Activated naive CD8-positive, alpha-beta T cell treated with anti-CD3 and anti-CD28 coated beads for 36 hours (primary cell): Measurements from ENCODE around the gene ATP8B3. TPM values are rescaled to one million over a fixed set of nuclear protein-coding genes. Genes with fewer than 3 reads are reported as not detected.
"Not testable (repeated sequence)": the region's sequence is repeated elsewhere in the genome, so short reads cannot be mapped to it uniquely, and the experiment has no call there.

Experiments used
- DNase-seq: peaks from one replicate; pipeline ENCODE4 v3.0.0; 2021
- H3K27ac Mint-ChIP-seq: one replicate; pipeline ENCODE4 v1.8.0; 2022; ENCODE audit warnings: mild to moderate bottlenecking, moderate library complexity, mixed read lengths
- H3K27me3 Mint-ChIP-seq: one replicate; pipeline ENCODE4 v1.8.0; 2022; ENCODE audit warnings: mild to moderate bottlenecking, mixed read lengths
- H3K36me3 Mint-ChIP-seq: one replicate; pipeline ENCODE4 v1.8.0; 2021; ENCODE audit warnings: mild to moderate bottlenecking, mixed read lengths
- H3K4me1 Mint-ChIP-seq: one replicate; pipeline ENCODE4 v1.8.0; 2021; ENCODE audit warnings: mixed read lengths
- H3K4me3 Mint-ChIP-seq: one replicate; pipeline ENCODE4 v1.8.0; 2022; ENCODE audit warnings: mild to moderate bottlenecking, moderate library complexity, mixed read lengths
- H3K9me3 Mint-ChIP-seq: one replicate; pipeline ENCODE4 v1.8.0; 2022; ENCODE audit warnings: mixed read lengths
- total RNA-seq, 2 experiments: library from RNA; stranded (reverse); gene quantifications; one replicate each; pipeline ENCODE4 v1.2.3, GENCODE V29; 2021

Gene ATP8B3
- total RNA-seq, 2 experiments from 2014 or later, result 2.3 to 2.7 TPM

GRCh38 chr19:1765904-1766799, 45.9 kb downstream of the ATP8B3 start:
- H3K27me3 Mint-ChIP-seq, result peaks cover 98% of the 10 kb centered on the region
- H3K4me3 Mint-ChIP-seq, result no peak overlapping the region
- H3K4me1 Mint-ChIP-seq, result peaks cover 3% of the 10 kb centered on the region
- H3K27ac Mint-ChIP-seq, result no peak overlapping the region
- no peak for DNase-seq
- H3K9me3 Mint-ChIP-seq, result peaks cover 8% of the 10 kb centered on the region
- peaks cover 2% of the 10 kb centered on the region for H3K36me3 Mint-ChIP-seq

GRCh38 chr19:1765232-1765903, 46.7 kb downstream of the ATP8B3 start:
- no peak for DNase-seq
- Mint-ChIP-seq H3K36me3 (no peaks in the 10 kb centered on the region), H3K27me3 (peaks cover 98% of the 10 kb centered on the region), H3K9me3 (peaks cover 2% of the 10 kb centered on the region), H3K27ac (no peak overlapping the region), H3K4me1 (peaks cover 3% of the 10 kb centered on the region), H3K4me3 (no peak overlapping the region)

- H3K27me3 Mint-ChIP-seq, result peaks cover 98% of the 10 kb centered on the region
- H3K36me3 Mint-ChIP-seq, result no peaks in the 10 kb centered on the region
- no peak for DNase-seq
- peaks cover 3% of the 10 kb centered on the region for H3K4me1 Mint-ChIP-seq
- H3K27ac Mint-ChIP-seq, result no peak overlapping the region
- no peaks in the 10 kb centered on the region for H3K9me3 Mint-ChIP-seq
- H3K4me3 Mint-ChIP-seq, result no peak overlapping the region
Measured at GRCh38 chr19:1764729-1765128, 47.3 kb downstream of the ATP8B3 start.

GRCh38 chr19:1763648-1764639, 48.1 kb downstream of the ATP8B3 start:
- Mint-ChIP-seq H3K36me3 (no peaks in the 10 kb centered on the region), H3K9me3 (no peaks in the 10 kb centered on the region), H3K4me1 (peaks cover 3% of the 10 kb centered on the region), H3K27ac (no peak overlapping the region), H3K27me3 (peaks cover 98% of the 10 kb centered on the region), H3K4me3 (no peak overlapping the region)
- DNase-seq, result no peak

GRCh38 chr19:1762243-1763117, 49.6 kb downstream of the ATP8B3 start:
- peaks cover 98% of the 10 kb centered on the region for H3K27me3 Mint-ChIP-seq
- DNase-seq, result no peak
- H3K4me1 Mint-ChIP-seq, result peaks cover 3% of the 10 kb centered on the region
- no peaks in the 10 kb centered on the region for H3K36me3 Mint-ChIP-seq
- H3K9me3 Mint-ChIP-seq, result no peaks in the 10 kb centered on the region
- no peak overlapping the region for H3K27ac Mint-ChIP-seq
- no peak overlapping the region for H3K4me3 Mint-ChIP-seq

GRCh38 chr19:1761528-1762242, 50.4 kb downstream of the ATP8B3 start:
- Mint-ChIP-seq H3K9me3 (no peaks in the 10 kb centered on the region), H3K4me1 (peaks cover 1% of the 10 kb centered on the region), H3K27ac (no peak overlapping the region), H3K36me3 (no peaks in the 10 kb centered on the region), H3K27me3 (peaks cover 98% of the 10 kb centered on the region), H3K4me3 (no peak overlapping the region)
- no peak for DNase-seq

- H3K27ac Mint-ChIP-seq, H3K4me3 Mint-ChIP-seq, H3K9me3 Mint-ChIP-seq, DNase-seq, H3K36me3 Mint-ChIP-seq, H3K4me1 Mint-ChIP-seq: not testable (repeated sequence)
- H3K27me3 Mint-ChIP-seq, result peaks cover 98% of the 10 kb centered on the region
Measured at GRCh38 chr19:1760786-1761527, 51.1 kb downstream of the ATP8B3 start.

GRCh38 chr19:1760020-1760419, 52.1 kb downstream of the ATP8B3 start:
- DNase-seq, result no peak
- no peaks in the 10 kb centered on the region for H3K36me3 Mint-ChIP-seq
- no peak overlapping the region for H3K4me3 Mint-ChIP-seq
- peaks cover 1% of the 10 kb centered on the region for H3K4me1 Mint-ChIP-seq
- H3K9me3 Mint-ChIP-seq, result no peaks in the 10 kb centered on the region
- no peak overlapping the region for H3K27ac Mint-ChIP-seq
- H3K27me3 Mint-ChIP-seq, result peaks cover 96% of the 10 kb centered on the region

- Mint-ChIP-seq H3K9me3 (no peaks in the 10 kb centered on the region), H3K4me1 (peaks cover 1% of the 10 kb centered on the region), H3K27me3 (peaks cover 95% of the 10 kb centered on the region), H3K36me3 (no peaks in the 10 kb centered on the region), H3K4me3 (no peak overlapping the region), H3K27ac (no peak overlapping the region)
- no peak for DNase-seq
Measured at GRCh38 chr19:1758959-1759903, 52.8 kb downstream of the ATP8B3 start.

- no peak for DNase-seq
- no peak overlapping the region for H3K27ac Mint-ChIP-seq
- H3K4me1 Mint-ChIP-seq, result peaks cover 1% of the 10 kb centered on the region
- H3K36me3 Mint-ChIP-seq, result no peaks in the 10 kb centered on the region
- peaks cover 85% of the 10 kb centered on the region for H3K27me3 Mint-ChIP-seq
- no peaks in the 10 kb centered on the region for H3K9me3 Mint-ChIP-seq
- no peak overlapping the region for H3K4me3 Mint-ChIP-seq
Measured at GRCh38 chr19:1758231-1758577, 53.9 kb downstream of the ATP8B3 start.

GRCh38 chr19:1757468-1758230, 54.4 kb downstream of the ATP8B3 start:
- Mint-ChIP-seq H3K4me1 (peaks cover 1% of the 10 kb centered on the region), H3K27me3 (peaks cover 85% of the 10 kb centered on the region), H3K27ac (no peak overlapping the region), H3K4me3 (no peak overlapping the region), H3K36me3 (no peaks in the 10 kb centered on the region), H3K9me3 (no peaks in the 10 kb centered on the region)
- no peak for DNase-seq
